GM19023 (cell line): ENCODE results near the gene HMCN1.

Experiments used
- ATAC-seq: cut with Tn5 transposase; IDR thresholded peaks from one replicate; pipeline ENCODE4 v1.9.1; 2021; ENCODE audit warnings: mild to moderate bottlenecking, moderate library complexity; ENCODE audit not compliant: unreplicated experiment

HMCN1 gene

GRCh38 chr1:185733818-185734735 is at the start of gene HMCN1:
Gene HMCN1 (plus strand): TSS chr1:185734391. CDS start chr1:185734780, 389 bp downstream.
- no peak for ATAC-seq

GRCh38 chr1:185686821-185687778 is 47.1 kb upstream of the HMCN1 start:
- no peak for ATAC-seq

- ATAC-seq: no peak
Observed at GRCh38 chr1:185690527-185690926, 43.7 kb upstream of the HMCN1 start.

- ATAC-seq: peak; percentile 46
Observed at GRCh38 chr1:185693654-185694053, 40.5 kb upstream of the HMCN1 start.

- ATAC-seq: peak; percentile 91
Observed at GRCh38 chr1:185694081-185694480, 40.1 kb upstream of the HMCN1 start.

GRCh38 chr1:185695299-185695698 is 38.9 kb upstream of the HMCN1 start:
- ATAC-seq: no peak

- ATAC-seq: no peak
Observed at GRCh38 chr1:185696422-185697150, 37.6 kb upstream of the HMCN1 start.

GRCh38 chr1:185699874-185700273 is 34.3 kb upstream of the HMCN1 start:
- no peak for ATAC-seq

- ATAC-seq: no peak
Observed at GRCh38 chr1:185701650-185702049, 32.5 kb upstream of the HMCN1 start.

GRCh38 chr1:185704181-185704580 is 30.0 kb upstream of the HMCN1 start:
- no peak for ATAC-seq

GRCh38 chr1:185716095-185716494 is 18.1 kb upstream of the HMCN1 start:
- no peak for ATAC-seq

GRCh38 chr1:185719021-185719420 is 15.2 kb upstream of the HMCN1 start:
- no peak for ATAC-seq

- no peak for ATAC-seq
Observed at GRCh38 chr1:185720633-185721272, 13.4 kb upstream of the HMCN1 start.

GRCh38 chr1:185721553-185721952 is 12.6 kb upstream of the HMCN1 start:
- no peak for ATAC-seq

- ATAC-seq: no peak
Observed at GRCh38 chr1:185722098-185722497, 12.1 kb upstream of the HMCN1 start.

GRCh38 chr1:185727726-185728125 is 6.5 kb upstream of the HMCN1 start:
- ATAC-seq: no peak

- no peak for ATAC-seq
Observed at GRCh38 chr1:185731446-185731845, 2.7 kb upstream of the HMCN1 start.

GRCh38 chr1:185732951-185733350 is 1.2 kb upstream of the HMCN1 start:
- ATAC-seq: no peak

GRCh38 chr1:185734929-185735700 is 924 bp downstream of the HMCN1 start:
- no peak for ATAC-seq

GRCh38 chr1:185735701-185736064 is 1.5 kb downstream of the HMCN1 start:
- no peak for ATAC-seq
